ENCODE data around the gene PDE4A. TPM values are rescaled to one million over a fixed set of nuclear protein-coding genes. Genes with fewer than 3 reads are reported as not detected.

Gene PDE4A
- total RNA-seq, 1 donor, result 7.0 TPM

GRCh38 chr19:10416380-10417257 is 3.7 kb upstream of the PDE4A start:
- TF ChIP-seq CTCF (IDR thresholded peaks at IDR 0.05; ENCODE audit: insufficient read depth, low read length), result peak; percentile 67
- peak; percentile 85 for DNase-seq (ENCODE audit: low read depth)
- H3K4me3 ChIP-seq (ENCODE audit: low read depth, low read length), result peak overlapping the region; percentile 66

GRCh38 chr19:10417541-10418234 is 2.6 kb upstream of the PDE4A start:
- TF ChIP-seq CTCF (IDR thresholded peaks at IDR 0.05; ENCODE audit: insufficient read depth, low read length), result no peak
- H3K4me3 ChIP-seq (ENCODE audit: low read depth, low read length), result no peak overlapping the region
- no peak for DNase-seq (ENCODE audit: low read depth)

GRCh38 chr19:10418235-10418484 is 2.2 kb upstream of the PDE4A start:
- no peak overlapping the region for H3K4me3 ChIP-seq (ENCODE audit: low read depth, low read length)
- no peak for TF ChIP-seq CTCF (IDR thresholded peaks at IDR 0.05; ENCODE audit: insufficient read depth, low read length)
- DNase-seq (ENCODE audit: low read depth), result no peak

GRCh38 chr19:10418485-10419199 is 1.7 kb upstream of the PDE4A start:
- DNase-seq (ENCODE audit: low read depth), result peak; percentile 22
- peak; percentile 12 for TF ChIP-seq CTCF (IDR thresholded peaks at IDR 0.05; ENCODE audit: insufficient read depth, low read length)
- H3K4me3 ChIP-seq (ENCODE audit: low read depth, low read length), result no peak overlapping the region

- H3K4me3 ChIP-seq (ENCODE audit: low read depth, low read length), result peak overlapping the region; percentile 13
- TF ChIP-seq CTCF (IDR thresholded peaks at IDR 0.05; ENCODE audit: insufficient read depth, low read length), result no peak
- DNase-seq (ENCODE audit: low read depth), result no peak
Observed at GRCh38 chr19:10419200-10419645, 1.1 kb upstream of the PDE4A start.

GRCh38 chr19:10419646-10420443 is 493 bp upstream of the PDE4A start:
- H3K4me3 ChIP-seq (ENCODE audit: low read depth, low read length), result peak overlapping the region; percentile 45
- peak; percentile 45 for DNase-seq (ENCODE audit: low read depth)
- no peak for TF ChIP-seq CTCF (IDR thresholded peaks at IDR 0.05; ENCODE audit: insufficient read depth, low read length)

All from fibroblast of the aortic adventitia (primary cell).